Medulla oblongata (tissue), 1 donor: ENCODE results near the gene UGT2B7.
"Not testable (repeated sequence)": the region's sequence is repeated elsewhere in the genome, so short reads cannot be mapped to it uniquely, and the experiment has no call there.

ENCODE experiments used
- DNase-seq: peaks from one replicate; pipeline ENCODE4 v3.0.0-alpha.2; 2015; ENCODE audit errors: extremely low spot score

The UGT2B7 gene

GRCh38 chr4:69096111-69096656 is at the start of gene UGT2B7:
TSS of gene UGT2B7 (plus strand) at chr4:69096474. CDS start at chr4:69096521, 47 bp downstream.
- DNase-seq, result no peak

- no peak for DNase-seq
These were observed 46.4 kb upstream of the UGT2B7 start for GRCh38 chr4:69049860-69050259.

GRCh38 chr4:69050853-69051575 is 45.3 kb upstream of the UGT2B7 start:
- DNase-seq, result not testable (repeated sequence)

GRCh38 chr4:69051576-69051943 is 44.7 kb upstream of the UGT2B7 start:
- DNase-seq, result no peak

GRCh38 chr4:69053309-69053885 is 42.9 kb upstream of the UGT2B7 start:
- DNase-seq, result not testable (repeated sequence)

GRCh38 chr4:69054033-69054432 is 42.2 kb upstream of the UGT2B7 start:
- not testable (repeated sequence) for DNase-seq

- no peak for DNase-seq
These were observed 41.6 kb upstream of the UGT2B7 start for GRCh38 chr4:69054578-69055200.

- no peak for DNase-seq
These were observed 40.1 kb upstream of the UGT2B7 start for GRCh38 chr4:69056150-69056549.

- DNase-seq, result no peak
These were observed 39.2 kb upstream of the UGT2B7 start for GRCh38 chr4:69056921-69057550.

GRCh38 chr4:69057620-69058409 is 38.5 kb upstream of the UGT2B7 start:
- peak; percentile 50 for DNase-seq

GRCh38 chr4:69058410-69059059 is 37.7 kb upstream of the UGT2B7 start:
- DNase-seq, result no peak

GRCh38 chr4:69060651-69061308 is 35.5 kb upstream of the UGT2B7 start:
- no peak for DNase-seq

- no peak for DNase-seq
These were observed 31.9 kb upstream of the UGT2B7 start for GRCh38 chr4:69064391-69064790.

- no peak for DNase-seq
These were observed 29.3 kb upstream of the UGT2B7 start for GRCh38 chr4:69066945-69067344.

GRCh38 chr4:69069085-69069484 is 27.2 kb upstream of the UGT2B7 start:
- DNase-seq, result no peak

GRCh38 chr4:69070590-69070989 is 25.7 kb upstream of the UGT2B7 start:
- no peak for DNase-seq

- DNase-seq, result no peak
These were observed 25.0 kb upstream of the UGT2B7 start for GRCh38 chr4:69071286-69071685.

- DNase-seq, result no peak
These were observed 22.9 kb upstream of the UGT2B7 start for GRCh38 chr4:69073375-69073774.

GRCh38 chr4:69075061-69075792 is 21.0 kb upstream of the UGT2B7 start:
- no peak for DNase-seq

- DNase-seq, result no peak
These were observed 17.4 kb upstream of the UGT2B7 start for GRCh38 chr4:69078852-69079251.
